ENCODE data around the gene ELAC2.

Gene ELAC2

DNA sequence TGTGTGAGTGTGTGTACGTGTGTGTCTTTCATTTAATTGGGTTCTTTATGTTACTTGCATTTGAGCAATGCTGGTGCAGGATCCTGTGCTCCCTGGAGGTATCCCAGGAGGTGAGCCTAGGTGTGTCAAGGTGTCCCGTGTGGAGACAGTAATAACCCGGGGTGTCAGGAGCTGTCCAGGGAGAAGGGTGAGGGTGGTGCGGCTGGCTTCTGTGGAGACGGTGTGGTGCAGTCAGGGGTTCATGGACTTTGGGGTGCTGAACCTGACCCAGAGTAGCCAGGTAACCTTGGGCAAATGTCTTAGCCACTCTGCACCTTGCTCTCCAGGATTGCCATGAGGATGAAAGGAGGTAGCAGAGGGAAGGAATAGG is 7.4 kb upstream of the ELAC2 start:
- in situ Hi-C loops (cut with MboI; ENCODE audit: low pct_unique_long_range_greater_than_20kb, low sequenced_read_pairs, unreplicated experiment), result no loop called here
- TF ChIP-seq, protein P1, sequence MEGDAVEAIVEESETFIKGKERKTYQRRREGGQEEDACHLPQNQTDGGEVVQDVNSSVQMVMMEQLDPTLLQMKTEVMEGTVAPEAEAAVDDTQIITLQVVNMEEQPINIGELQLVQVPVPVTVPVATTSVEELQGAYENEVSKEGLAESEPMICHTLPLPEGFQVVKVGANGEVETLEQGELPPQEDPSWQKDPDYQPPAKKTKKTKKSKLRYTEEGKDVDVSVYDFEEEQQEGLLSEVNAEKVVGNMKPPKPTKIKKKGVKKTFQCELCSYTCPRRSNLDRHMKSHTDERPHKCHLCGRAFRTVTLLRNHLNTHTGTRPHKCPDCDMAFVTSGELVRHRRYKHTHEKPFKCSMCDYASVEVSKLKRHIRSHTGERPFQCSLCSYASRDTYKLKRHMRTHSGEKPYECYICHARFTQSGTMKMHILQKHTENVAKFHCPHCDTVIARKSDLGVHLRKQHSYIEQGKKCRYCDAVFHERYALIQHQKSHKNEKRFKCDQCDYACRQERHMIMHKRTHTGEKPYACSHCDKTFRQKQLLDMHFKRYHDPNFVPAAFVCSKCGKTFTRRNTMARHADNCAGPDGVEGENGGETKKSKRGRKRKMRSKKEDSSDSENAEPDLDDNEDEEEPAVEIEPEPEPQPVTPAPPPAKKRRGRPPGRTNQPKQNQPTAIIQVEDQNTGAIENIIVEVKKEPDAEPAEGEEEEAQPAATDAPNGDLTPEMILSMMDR (IDR thresholded peaks at IDR 0.05; ENCODE audit: extremely low read depth, insufficient read depth, missing control alignments), result no peak
- DNase-seq (ENCODE audit: low spot score), result no peak

DNA sequence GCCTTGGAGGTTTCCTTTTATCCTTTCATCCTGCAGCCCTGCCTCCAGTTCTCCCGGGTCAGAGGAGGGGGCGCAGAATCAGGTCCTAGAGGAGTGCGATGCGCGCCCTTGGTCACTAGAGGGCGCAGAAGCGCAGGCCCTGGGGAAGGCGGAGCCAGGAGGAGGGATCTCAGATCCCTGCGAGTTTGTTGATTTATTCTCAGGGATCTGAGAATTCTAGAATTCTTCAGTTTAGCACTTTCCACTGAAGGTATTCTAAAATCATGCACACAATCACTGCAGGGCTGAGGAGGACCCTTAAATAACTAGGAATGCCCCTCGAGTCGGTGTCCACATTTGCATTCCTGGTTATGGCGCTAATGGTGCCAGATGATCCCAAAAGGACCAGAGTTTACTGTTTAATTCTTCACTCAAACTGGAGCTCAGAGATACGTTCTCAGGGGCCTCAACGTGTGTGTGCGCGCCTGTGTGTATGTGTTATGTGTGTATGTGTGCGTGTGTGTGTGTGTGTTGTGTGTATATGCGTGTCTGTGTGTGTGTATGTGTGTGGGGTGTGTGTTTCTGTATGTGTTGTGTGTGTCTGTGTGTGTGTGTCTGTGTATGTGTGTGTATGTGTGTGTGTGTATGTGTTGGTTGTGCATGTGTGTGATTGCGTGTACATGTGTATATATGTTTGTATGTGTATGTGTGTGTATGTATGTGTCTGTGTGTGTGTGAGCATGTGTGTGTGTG is 6.9 kb upstream of the ELAC2 start:
- DNase-seq (ENCODE audit: low spot score), result peak; percentile 53
- TF ChIP-seq, protein P1 (IDR thresholded peaks at IDR 0.05; ENCODE audit: extremely low read depth, insufficient read depth, missing control alignments), result peak; percentile 99
- in situ Hi-C loops (cut with MboI; ENCODE audit: low pct_unique_long_range_greater_than_20kb, low sequenced_read_pairs, unreplicated experiment), result loop anchor here (25.0 kb wide), 3 partner anchors 762 to 1012 kb away; partner anchors contain the start of gene MAP2K4

DNA sequence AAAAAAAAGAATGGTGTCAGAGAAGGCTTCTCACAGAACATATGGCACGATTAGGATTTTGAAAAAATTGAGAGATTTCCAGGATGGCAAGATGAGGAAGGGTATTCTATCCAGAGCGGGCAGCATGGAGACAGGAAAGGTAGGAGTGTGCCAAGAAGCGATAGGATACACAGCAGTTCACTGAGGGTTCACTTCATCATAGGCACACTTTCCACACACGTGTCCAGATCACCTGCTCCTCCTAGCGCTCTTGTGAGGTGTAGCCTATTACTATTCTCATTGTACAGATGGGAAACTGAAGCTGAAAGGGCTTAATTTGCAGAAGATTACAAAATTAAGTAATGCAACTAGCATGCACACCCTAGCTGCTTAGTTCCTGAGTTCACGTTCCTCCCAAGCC is 6.2 kb upstream of the ELAC2 start:
- in situ Hi-C loops (cut with MboI; ENCODE audit: low pct_unique_long_range_greater_than_20kb, low sequenced_read_pairs, unreplicated experiment), result loop anchor here (25.0 kb wide), 3 partner anchors 762 to 1012 kb away; partner anchors contain the start of gene MAP2K4
- DNase-seq (ENCODE audit: low spot score), result no peak

DNA sequence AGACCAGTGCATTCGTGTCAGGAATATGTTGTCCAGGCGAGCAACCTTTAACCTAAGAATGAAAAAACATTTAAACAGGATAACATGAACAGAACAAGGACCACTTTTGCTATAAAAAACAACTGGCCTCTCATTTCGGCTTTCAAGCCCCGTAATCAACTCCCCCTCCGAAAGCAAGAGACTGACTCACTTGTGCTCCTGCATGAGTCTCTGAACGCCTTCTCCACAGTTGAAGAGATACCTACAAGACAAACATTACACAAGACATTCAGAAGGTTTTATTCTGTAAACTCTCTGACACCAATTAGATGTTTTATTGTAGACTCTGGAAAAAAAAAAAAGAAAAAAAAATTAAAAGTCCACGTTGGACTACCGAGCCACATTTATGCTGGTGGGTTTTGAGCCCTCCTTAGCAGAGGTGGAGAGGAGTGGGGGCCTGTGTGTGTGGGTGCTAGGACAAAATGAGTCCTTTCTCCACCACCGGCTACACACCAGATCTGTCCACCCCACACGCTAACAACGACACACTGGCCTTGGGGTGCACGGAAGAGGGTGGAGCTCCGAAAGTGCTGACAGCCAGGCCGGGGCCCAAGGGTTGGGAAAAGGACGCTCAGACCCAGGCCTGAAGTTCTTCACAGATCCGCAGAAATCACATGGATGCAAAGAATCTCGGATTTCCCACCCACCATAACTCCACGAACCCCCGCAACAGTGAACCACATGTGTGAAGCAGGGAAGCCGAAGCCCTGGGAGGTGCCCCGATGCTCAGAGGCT is 759 bp downstream of the ELAC2 start:
- TF ChIP-seq, protein P1 (IDR thresholded peaks at IDR 0.05; ENCODE audit: extremely low read depth, insufficient read depth, missing control alignments), result no peak
- peak; percentile 32 for DNase-seq (ENCODE audit: low spot score)
- in situ Hi-C loops (cut with MboI; ENCODE audit: low pct_unique_long_range_greater_than_20kb, low sequenced_read_pairs, unreplicated experiment), result loop anchor here (25.0 kb wide), 3 partner anchors 755 to 1005 kb away; partner anchors contain the start of gene MAP2K4

More for the DNA sequence above, 6.2 kb upstream of the ELAC2 start:
- TF ChIP-seq, protein P1 (IDR thresholded peaks at IDR 0.05; ENCODE audit: extremely low read depth, insufficient read depth, missing control alignments), result no peak

DNA sequence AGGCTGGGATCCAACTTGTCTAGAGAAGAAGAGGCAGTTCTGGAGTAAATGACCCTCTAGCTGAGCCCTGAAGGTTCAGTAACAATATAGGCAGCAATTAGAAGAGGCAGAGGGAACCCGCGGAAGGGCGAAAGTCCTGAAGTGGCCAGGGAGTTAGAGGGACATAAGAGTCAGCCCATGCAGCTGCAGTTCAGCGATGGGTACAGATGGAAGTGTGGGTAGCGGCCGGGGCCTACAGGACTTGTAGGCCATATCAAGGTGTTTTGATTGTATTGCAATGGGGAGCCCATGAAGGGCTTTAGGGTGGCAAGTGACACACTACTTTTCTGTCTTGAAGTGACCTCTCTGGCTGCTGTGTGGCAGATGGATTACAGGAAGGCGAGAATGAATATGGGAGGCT is 3.0 kb downstream of the ELAC2 start:
- DNase-seq (ENCODE audit: low spot score), result no peak
- in situ Hi-C loops (cut with MboI; ENCODE audit: low pct_unique_long_range_greater_than_20kb, low sequenced_read_pairs, unreplicated experiment), result loop anchor here (25.0 kb wide), 3 partner anchors 752 to 1002 kb away; partner anchors contain the start of gene MAP2K4
- TF ChIP-seq, protein P1 (IDR thresholded peaks at IDR 0.05; ENCODE audit: extremely low read depth, insufficient read depth, missing control alignments), result no peak

DNA sequence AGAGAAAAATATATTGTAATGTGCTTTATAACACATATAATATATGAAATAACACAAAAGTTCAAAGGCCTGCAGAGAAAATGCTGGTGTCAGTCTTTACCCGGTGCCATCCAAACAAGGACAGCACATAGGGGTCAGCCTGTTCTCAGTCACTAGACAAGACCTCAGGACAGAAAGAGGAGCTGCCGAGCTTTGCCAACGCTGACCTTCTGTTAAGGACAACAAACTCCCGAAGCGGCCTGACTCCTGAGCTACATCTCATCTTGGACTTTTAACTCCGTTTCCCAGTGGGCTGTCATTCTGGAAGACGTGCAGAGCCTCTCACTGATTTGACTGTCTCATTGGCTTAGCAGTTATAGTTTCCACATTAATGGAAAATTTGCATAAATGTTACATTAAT is 6.9 kb downstream of the ELAC2 start:
- in situ Hi-C loops (cut with MboI; ENCODE audit: low pct_unique_long_range_greater_than_20kb, low sequenced_read_pairs, unreplicated experiment), result loop anchor here (25.0 kb wide), 3 partner anchors 749 to 999 kb away; partner anchors contain the start of gene MAP2K4
- TF ChIP-seq, protein P1 (IDR thresholded peaks at IDR 0.05; ENCODE audit: extremely low read depth, insufficient read depth, missing control alignments), result no peak
- no peak for DNase-seq (ENCODE audit: low spot score)

Data from GM13977 (cell line).